Activated naive CD4-positive, alpha-beta T cell treated with anti-CD3 and anti-CD28 coated beads, Interleukin-2, amount 10 ng/mL, durations not matched to agents 7 days and 5 days (primary cell): ENCODE results near the gene VAC14.

Source experiments
- CTCF ChIA-PET: fragments of 350-600 bp; sonication (Branson Sonifier 250); formaldehyde crosslinking; loops from one replicate; lab custom pipeline; 2021; ENCODE audit warnings: antibody characterized with exemption; lab: Charles Lee
- DNase-seq: peaks from one replicate; pipeline ENCODE4 v3.0.0-alpha.2; 2020
- H3K27ac Mint-ChIP-seq: one replicate; pipeline ENCODE4 v1.8.0; 2021; ENCODE audit warnings: mild to moderate bottlenecking, moderate library complexity, mixed read lengths
- H3K27me3 Mint-ChIP-seq: one replicate; pipeline ENCODE4 v1.8.0; 2021; ENCODE audit warnings: mild to moderate bottlenecking, mixed read lengths
- H3K36me3 Mint-ChIP-seq: one replicate; pipeline ENCODE4 v1.8.0; 2021; ENCODE audit warnings: mixed read lengths
- H3K4me1 Mint-ChIP-seq: one replicate; pipeline ENCODE4 v1.8.0; 2021; ENCODE audit warnings: mixed read lengths
- H3K4me3 Mint-ChIP-seq: one replicate; pipeline ENCODE4 v1.8.0; 2021; ENCODE audit warnings: mild to moderate bottlenecking, moderate library complexity, mixed read lengths
- H3K9me3 Mint-ChIP-seq: one replicate; pipeline ENCODE4 v1.8.0; 2021; ENCODE audit warnings: mixed read lengths

The VAC14 gene

DNA sequence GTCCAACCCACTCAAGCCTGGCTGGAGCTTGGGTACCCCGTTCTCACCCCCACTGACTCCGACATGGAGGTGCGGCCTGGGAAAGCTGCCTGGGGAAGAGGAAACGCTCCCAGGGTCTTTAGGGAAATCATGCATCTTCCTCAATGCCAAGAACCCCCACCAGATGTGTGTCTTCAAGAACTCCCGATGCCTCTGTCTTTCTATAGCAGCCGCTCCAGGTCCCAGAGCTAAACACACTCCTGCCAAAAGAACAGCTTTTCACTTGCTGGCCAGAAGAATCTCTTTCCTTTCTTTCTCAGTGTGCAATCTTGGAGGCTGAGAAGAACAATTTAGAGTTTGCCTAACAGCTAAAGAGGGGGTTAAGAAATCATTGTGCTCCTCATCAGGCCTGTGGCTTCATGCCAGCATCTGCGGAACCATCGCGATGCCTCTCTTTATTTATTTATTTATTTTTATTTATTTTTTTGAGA lies 74.0 kb downstream of the VAC14 start:
- Mint-ChIP-seq H3K36me3 (peaks cover 30% of the 10 kb centered on the region), H3K27me3 (no peaks in the 10 kb centered on the region), H3K4me3 (no peak overlapping the region), H3K27ac (no peak overlapping the region), H3K4me1 (peaks cover under 1% of the 10 kb centered on the region), H3K9me3 (no peaks in the 10 kb centered on the region)
- CTCF ChIA-PET: interaction anchor here (3.4 kb wide), 1 partner anchor 44 kb away, joined by 9 read pairs; no protein-coding TSS in a partner anchor
- no peak for DNase-seq

GRCh38 chr16:70725912-70726828 lies 74.8 kb downstream of the VAC14 start:
- Mint-ChIP-seq H3K27ac (no peak overlapping the region), H3K9me3 (no peaks in the 10 kb centered on the region), H3K4me1 (no peaks in the 10 kb centered on the region), H3K4me3 (no peak overlapping the region), H3K27me3 (no peaks in the 10 kb centered on the region), H3K36me3 (peaks cover 24% of the 10 kb centered on the region)
- DNase-seq: no peak
- CTCF ChIA-PET: interaction anchor here (3.4 kb wide), 1 partner anchor 45 kb away, joined by 9 read pairs; no protein-coding TSS in a partner anchor

GRCh38 chr16:70725024-70725911 lies 75.7 kb downstream of the VAC14 start:
- Mint-ChIP-seq H3K4me1 (no peaks in the 10 kb centered on the region), H3K27ac (no peak overlapping the region), H3K4me3 (no peak overlapping the region), H3K27me3 (no peaks in the 10 kb centered on the region), H3K36me3 (peaks cover 22% of the 10 kb centered on the region), H3K9me3 (no peaks in the 10 kb centered on the region)
- CTCF ChIA-PET: interaction anchor here (0.6 kb wide), 1 partner anchor 53 kb away, joined by 3 read pairs; no protein-coding TSS in a partner anchor
- no peak for DNase-seq

- Mint-ChIP-seq H3K4me1 (no peaks in the 10 kb centered on the region), H3K4me3 (no peak overlapping the region), H3K9me3 (no peaks in the 10 kb centered on the region), H3K27me3 (no peaks in the 10 kb centered on the region), H3K27ac (peak overlapping the region; percentile 37), H3K36me3 (peaks cover 20% of the 10 kb centered on the region)
- DNase-seq: no peak
- CTCF ChIA-PET: interaction anchor here (0.6 kb wide), 1 partner anchor 54 kb away, joined by 3 read pairs; no protein-coding TSS in a partner anchor
These were observed 76.6 kb downstream of the VAC14 start for GRCh38 chr16:70724146-70725023.

DNA sequence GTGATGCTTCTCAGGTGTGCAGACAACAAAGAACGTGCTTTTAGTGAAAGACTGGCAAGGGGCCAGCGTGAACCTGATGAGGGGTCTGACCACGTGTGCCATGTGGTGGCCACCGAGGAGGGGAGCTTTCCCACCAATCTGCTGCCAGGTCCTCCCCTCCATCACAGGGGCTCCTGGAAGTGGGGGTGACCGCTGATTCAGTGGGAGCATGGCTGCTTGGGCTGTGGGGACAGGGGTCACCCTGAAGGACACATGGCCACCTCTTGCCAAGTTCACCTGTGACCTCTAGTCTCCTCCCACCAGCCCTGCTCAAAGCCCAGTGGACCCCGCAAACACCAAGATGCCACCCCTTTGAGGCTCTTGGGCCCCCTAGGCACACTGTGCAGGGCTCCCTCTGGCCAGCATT lies 77.2 kb downstream of the VAC14 start:
- no peak overlapping the region for H3K4me3 Mint-ChIP-seq
- CTCF ChIA-PET: no interaction called here
- no peak for DNase-seq

GRCh38 chr16:70721202-70721963 lies 79.6 kb downstream of the VAC14 start:
- Mint-ChIP-seq H3K9me3 (no peaks in the 10 kb centered on the region), H3K4me3 (no peak overlapping the region), H3K36me3 (peaks cover 22% of the 10 kb centered on the region), H3K4me1 (no peaks in the 10 kb centered on the region), H3K27me3 (no peaks in the 10 kb centered on the region), H3K27ac (no peak overlapping the region)
- no peak for DNase-seq
- CTCF ChIA-PET: no interaction called here

More for the DNA sequence above, 77.2 kb downstream of the VAC14 start:
- H3K9me3 Mint-ChIP-seq: no peaks in the 10 kb centered on the region
- H3K27ac Mint-ChIP-seq: no peak overlapping the region
- no peaks in the 10 kb centered on the region for H3K4me1 Mint-ChIP-seq
- no peaks in the 10 kb centered on the region for H3K27me3 Mint-ChIP-seq
- H3K36me3 Mint-ChIP-seq: peaks cover 23% of the 10 kb centered on the region

DNA sequence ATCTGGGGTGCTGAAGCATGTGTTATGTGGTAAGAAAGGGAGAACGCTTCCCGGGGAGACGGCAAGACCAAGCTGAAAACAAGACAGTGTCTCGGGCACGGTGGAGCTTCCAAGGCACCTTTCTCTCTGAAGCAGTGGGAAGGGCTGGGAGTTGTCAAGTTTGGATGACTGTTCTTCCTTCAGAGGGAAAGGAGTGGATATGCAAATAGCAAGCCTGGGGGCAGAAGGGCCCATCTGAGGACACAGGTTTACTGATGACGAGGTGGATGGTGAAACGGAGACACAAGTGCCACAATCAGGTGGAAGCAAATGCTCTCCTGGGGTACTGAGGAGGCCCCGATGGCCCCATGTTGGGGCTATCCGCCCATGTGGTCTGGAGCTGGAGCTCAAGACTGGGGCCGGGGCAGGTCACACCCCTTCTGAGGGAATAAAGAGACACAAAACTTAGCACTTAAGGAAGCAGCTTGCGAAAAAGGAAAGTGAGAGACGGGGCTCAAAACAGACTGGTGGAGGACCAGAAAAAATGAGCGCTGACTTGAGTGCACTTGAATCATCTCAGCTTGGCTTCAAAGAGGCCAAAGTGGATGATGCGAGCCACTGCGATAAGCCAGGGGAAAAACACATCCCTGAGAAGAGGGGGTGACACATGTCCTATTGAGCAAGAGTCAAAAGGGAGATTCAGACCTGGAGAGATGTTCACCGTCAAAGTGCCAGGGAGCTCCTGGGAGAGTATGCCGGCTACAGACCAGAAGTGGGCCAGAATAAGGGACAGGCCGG lies 80.3 kb downstream of the VAC14 start:
- Mint-ChIP-seq H3K9me3 (no peaks in the 10 kb centered on the region), H3K27ac (no peak overlapping the region), H3K27me3 (no peaks in the 10 kb centered on the region), H3K4me3 (no peak overlapping the region), H3K4me1 (no peaks in the 10 kb centered on the region), H3K36me3 (peaks cover 20% of the 10 kb centered on the region)
- CTCF ChIA-PET: no interaction called here
- no peak for DNase-seq

DNA sequence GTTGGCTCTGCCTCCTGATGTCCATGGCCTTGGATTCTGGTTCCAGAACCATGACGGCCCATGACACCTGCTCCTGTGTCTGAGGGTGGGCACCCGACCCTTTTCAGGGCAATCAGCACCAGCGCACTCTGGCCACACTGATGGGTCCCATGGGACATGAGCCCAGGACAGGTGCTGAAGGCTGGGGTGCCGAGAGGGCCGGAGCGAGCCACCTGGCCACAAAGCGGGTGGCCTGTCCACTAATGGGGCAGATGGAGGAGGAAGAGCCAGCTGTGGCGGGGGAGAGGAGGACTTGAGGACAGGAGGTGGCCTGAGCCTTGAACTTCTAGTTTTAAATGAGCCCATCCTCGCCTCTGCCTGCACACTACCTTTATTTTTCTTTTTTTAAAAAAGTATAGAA lies 83.9 kb downstream of the VAC14 start:
- Mint-ChIP-seq H3K4me3 (no peak overlapping the region), H3K27ac (no peak overlapping the region), H3K36me3 (peaks cover 16% of the 10 kb centered on the region), H3K27me3 (no peaks in the 10 kb centered on the region), H3K4me1 (no peaks in the 10 kb centered on the region), H3K9me3 (no peaks in the 10 kb centered on the region)
- DNase-seq: no peak
- CTCF ChIA-PET: interaction anchor here (1.0 kb wide), 1 partner anchor 21 kb away, joined by 3 read pairs; no protein-coding TSS in a partner anchor

DNA sequence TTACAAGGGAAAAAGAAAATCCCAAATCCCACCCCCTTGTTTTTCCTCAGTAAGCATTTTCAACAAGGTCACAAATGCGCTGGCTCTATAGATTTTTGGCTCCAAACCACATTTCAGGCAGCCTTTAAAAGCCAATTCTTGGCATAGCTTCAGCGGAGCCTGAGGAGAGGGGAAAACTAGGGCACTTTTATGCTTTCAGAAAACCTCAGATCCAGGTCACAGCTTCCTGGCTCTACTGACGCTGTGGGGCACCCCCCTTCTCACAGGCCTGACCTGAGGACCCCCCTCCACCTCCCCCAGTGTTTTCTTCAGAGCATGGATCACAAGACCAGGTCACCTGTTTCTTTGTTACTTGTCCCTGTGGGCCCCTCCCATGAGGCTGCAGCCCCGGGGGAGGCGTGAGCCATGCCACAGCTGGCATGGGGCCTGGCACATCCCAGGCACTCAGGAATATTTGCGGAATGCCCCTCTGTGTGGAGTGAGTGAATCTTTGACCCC lies 85.0 kb downstream of the VAC14 start:
- Mint-ChIP-seq H3K36me3 (peaks cover 14% of the 10 kb centered on the region), H3K4me3 (no peak overlapping the region), H3K27me3 (no peaks in the 10 kb centered on the region), H3K27ac (no peak overlapping the region), H3K9me3 (no peaks in the 10 kb centered on the region), H3K4me1 (no peaks in the 10 kb centered on the region)
- CTCF ChIA-PET: interaction anchor here (0.8 kb wide), 1 partner anchor 62 kb away, joined by 3 read pairs; no protein-coding TSS in a partner anchor
- no peak for DNase-seq

GRCh38 chr16:70715055-70715858 lies 85.7 kb downstream of the VAC14 start:
- Mint-ChIP-seq H3K4me1 (peaks cover 5% of the 10 kb centered on the region), H3K27ac (no peak overlapping the region), H3K27me3 (no peaks in the 10 kb centered on the region), H3K9me3 (no peaks in the 10 kb centered on the region), H3K36me3 (peaks cover 10% of the 10 kb centered on the region), H3K4me3 (no peak overlapping the region)
- CTCF ChIA-PET: interaction anchor here (0.8 kb wide), 1 partner anchor 61 kb away, joined by 3 read pairs; no protein-coding TSS in a partner anchor
- no peak for DNase-seq

DNA sequence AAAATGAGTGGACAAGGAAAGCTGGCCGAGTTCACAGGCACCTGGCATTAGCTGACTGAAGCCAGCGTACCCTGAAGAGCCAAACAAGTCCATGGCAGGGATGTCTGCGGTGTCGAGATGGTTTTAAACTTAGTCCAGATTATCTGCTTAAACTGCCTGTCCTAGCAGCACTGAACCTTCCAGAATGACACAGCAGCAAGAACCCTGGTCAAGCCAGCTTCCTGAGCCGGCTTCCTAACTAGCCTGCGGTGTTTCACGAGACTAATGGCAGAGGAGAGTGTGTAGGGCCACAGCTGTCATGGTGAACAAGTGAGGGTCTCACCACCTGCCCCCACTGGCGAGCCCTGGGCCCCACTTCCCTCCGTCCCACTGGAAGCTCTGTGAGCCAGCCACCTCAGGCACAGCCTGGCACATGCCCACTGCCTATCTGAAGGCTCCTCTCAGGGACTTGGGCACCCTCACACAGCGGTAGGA lies 86.3 kb downstream of the VAC14 start:
- Mint-ChIP-seq H3K27me3 (no peaks in the 10 kb centered on the region), H3K27ac (no peak overlapping the region), H3K36me3 (peaks cover 5% of the 10 kb centered on the region), H3K9me3 (no peaks in the 10 kb centered on the region), H3K4me3 (no peak overlapping the region), H3K4me1 (peaks cover 10% of the 10 kb centered on the region)
- DNase-seq: no peak
- CTCF ChIA-PET: no interaction called here
